Suprapubic skin (tissue), 3 donors: ENCODE results near the gene PTPRD.

Source experiments
- CTCF ChIP-seq, 2 donors: fragments of 200-600 bp in 1 of 2; fragments of 450-650 bp in 1 of 2; sonication (generic) in 1 of 2; IDR thresholded peaks; one replicate each; pipeline ENCODE4 v1.5.1; 2016 to 2019; ENCODE audit warnings: antibody characterized with exemption in 2 of 2, mild to moderate bottlenecking in 1 of 2, moderate library complexity in 1 of 2
- POLR2AphosphoS5 ChIP-seq, 3 donors: sonication (generic); formaldehyde crosslinking; IDR thresholded peaks; one replicate each; pipeline ENCODE4 v1.6.1; 2017; ENCODE audit warnings: antibody characterized with exemption in 3 of 3

- TF ChIP-seq CTCF (IDR thresholded peaks at IDR 0.05) (no peak), POLR2AphosphoS5 (IDR thresholded peaks at IDR 0.05) (no peak)
These were observed 281.6 kb downstream of the PTPRD start for GRCh38 chr9:10331157-10331556.
